Ishikawa (cell line): ENCODE measurements around the gene RAI1.

Experiments
- CEBPB ChIP-seq: IDR thresholded peaks from 2 replicates; pipeline ENCODE4 v1.6.1; 2012
- CREB1 ChIP-seq: IDR thresholded peaks from 2 replicates; pipeline ENCODE4 v1.6.1; 2012; ENCODE audit warnings: low read depth
- EGR1 ChIP-seq: IDR thresholded peaks from 2 replicates; pipeline ENCODE4 v1.6.1; 2012
- EP300 ChIP-seq: IDR thresholded peaks from 2 replicates; pipeline ENCODE4 v1.6.1; 2012; ENCODE audit warnings: borderline replicate concordance
- FOXM1 ChIP-seq: IDR thresholded peaks from 2 replicates; pipeline ENCODE4 v1.6.1; 2012; ENCODE audit warnings: low read depth, borderline replicate concordance
- NFIC ChIP-seq: IDR thresholded peaks from 2 replicates; pipeline ENCODE4 v1.6.1; 2012
- RAD21 ChIP-seq: IDR thresholded peaks from 2 replicates; pipeline ENCODE4 v1.6.1; 2012; ENCODE audit warnings: low read depth
- TAF1 ChIP-seq: IDR thresholded peaks from 2 replicates; pipeline ENCODE4 v1.6.1; 2012; ENCODE audit warnings: low read depth, mild to moderate bottlenecking
- TCF12 ChIP-seq: IDR thresholded peaks from 2 replicates; pipeline ENCODE4 v1.6.1; 2012; ENCODE audit warnings: low read depth
- TEAD4 ChIP-seq: IDR thresholded peaks from 2 replicates; pipeline ENCODE4 v1.6.1; 2012
- YY1 ChIP-seq: IDR thresholded peaks from 2 replicates; pipeline ENCODE4 v1.6.1; 2012; ENCODE audit warnings: low read depth
- ZBTB7A ChIP-seq: IDR thresholded peaks from 2 replicates; pipeline ENCODE4 v1.6.1; 2012; ENCODE audit warnings: low read depth
- TF ChIP-seq, protein P1 (sequence below): IDR thresholded peaks from 2 replicates; pipeline ENCODE4 v1.6.1; 2012
- TF ChIP-seq, protein P2 (sequence below): IDR thresholded peaks from 2 replicates; pipeline ENCODE4 v1.6.1; 2012
- TF ChIP-seq, protein P3 (sequence below): IDR thresholded peaks from 2 replicates; pipeline ENCODE4 v1.6.1; 2012; ENCODE audit warnings: low read depth, mild to moderate bottlenecking

Gene RAI1

GRCh38 chr17:17793378-17794214 lies 112.3 kb downstream of the RAI1 start:
- no peak for TF ChIP-seq EGR1

GRCh38 chr17:17794382-17794781 lies 113.1 kb downstream of the RAI1 start:
- TF ChIP-seq EP300 (no peak), CEBPB (no peak), FOXM1 (no peak), TCF12 (no peak), TAF1 (no peak), EGR1 (no peak), CREB1 (no peak), RAD21 (no peak), TEAD4 (no peak), YY1 (no peak)
- TF ChIP-seq, protein P1, sequence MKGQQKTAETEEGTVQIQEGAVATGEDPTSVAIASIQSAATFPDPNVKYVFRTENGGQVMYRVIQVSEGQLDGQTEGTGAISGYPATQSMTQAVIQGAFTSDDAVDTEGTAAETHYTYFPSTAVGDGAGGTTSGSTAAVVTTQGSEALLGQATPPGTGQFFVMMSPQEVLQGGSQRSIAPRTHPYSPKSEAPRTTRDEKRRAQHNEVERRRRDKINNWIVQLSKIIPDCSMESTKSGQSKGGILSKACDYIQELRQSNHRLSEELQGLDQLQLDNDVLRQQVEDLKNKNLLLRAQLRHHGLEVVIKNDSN = no peak
- TF ChIP-seq, protein P2, sequence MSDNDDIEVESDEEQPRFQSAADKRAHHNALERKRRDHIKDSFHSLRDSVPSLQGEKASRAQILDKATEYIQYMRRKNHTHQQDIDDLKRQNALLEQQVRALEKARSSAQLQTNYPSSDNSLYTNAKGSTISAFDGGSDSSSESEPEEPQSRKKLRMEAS = no peak

DNA sequence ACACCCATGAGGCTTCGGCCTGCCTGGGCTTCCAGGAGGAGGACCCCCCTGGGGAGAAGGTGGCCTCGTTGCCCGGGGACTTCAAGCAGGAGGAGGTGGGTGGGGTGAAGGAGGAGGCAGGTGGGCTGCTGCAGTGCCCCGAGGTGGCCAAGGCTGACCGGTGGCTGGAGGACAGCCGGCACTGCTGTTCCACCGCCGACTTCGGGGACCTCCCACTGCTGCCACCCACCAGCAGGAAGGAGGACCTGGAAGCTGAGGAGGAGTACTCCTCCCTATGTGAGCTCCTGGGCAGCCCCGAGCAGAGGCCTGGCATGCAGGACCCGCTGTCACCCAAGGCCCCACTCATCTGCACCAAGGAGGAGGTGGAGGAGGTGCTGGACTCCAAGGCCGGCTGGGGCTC lies 114.0 kb downstream of the RAI1 start:
- TF ChIP-seq EGR1 (no peak), TEAD4 (no peak), NFIC (no peak), TAF1 (no peak), YY1 (no peak), CREB1 (no peak), TCF12 (no peak), ZBTB7A (no peak), RAD21 (no peak), CEBPB (no peak), EP300 (no peak), FOXM1 (no peak)
- TF ChIP-seq, protein P2 = no peak
- TF ChIP-seq, protein P1 = no peak
- TF ChIP-seq, protein P3, sequence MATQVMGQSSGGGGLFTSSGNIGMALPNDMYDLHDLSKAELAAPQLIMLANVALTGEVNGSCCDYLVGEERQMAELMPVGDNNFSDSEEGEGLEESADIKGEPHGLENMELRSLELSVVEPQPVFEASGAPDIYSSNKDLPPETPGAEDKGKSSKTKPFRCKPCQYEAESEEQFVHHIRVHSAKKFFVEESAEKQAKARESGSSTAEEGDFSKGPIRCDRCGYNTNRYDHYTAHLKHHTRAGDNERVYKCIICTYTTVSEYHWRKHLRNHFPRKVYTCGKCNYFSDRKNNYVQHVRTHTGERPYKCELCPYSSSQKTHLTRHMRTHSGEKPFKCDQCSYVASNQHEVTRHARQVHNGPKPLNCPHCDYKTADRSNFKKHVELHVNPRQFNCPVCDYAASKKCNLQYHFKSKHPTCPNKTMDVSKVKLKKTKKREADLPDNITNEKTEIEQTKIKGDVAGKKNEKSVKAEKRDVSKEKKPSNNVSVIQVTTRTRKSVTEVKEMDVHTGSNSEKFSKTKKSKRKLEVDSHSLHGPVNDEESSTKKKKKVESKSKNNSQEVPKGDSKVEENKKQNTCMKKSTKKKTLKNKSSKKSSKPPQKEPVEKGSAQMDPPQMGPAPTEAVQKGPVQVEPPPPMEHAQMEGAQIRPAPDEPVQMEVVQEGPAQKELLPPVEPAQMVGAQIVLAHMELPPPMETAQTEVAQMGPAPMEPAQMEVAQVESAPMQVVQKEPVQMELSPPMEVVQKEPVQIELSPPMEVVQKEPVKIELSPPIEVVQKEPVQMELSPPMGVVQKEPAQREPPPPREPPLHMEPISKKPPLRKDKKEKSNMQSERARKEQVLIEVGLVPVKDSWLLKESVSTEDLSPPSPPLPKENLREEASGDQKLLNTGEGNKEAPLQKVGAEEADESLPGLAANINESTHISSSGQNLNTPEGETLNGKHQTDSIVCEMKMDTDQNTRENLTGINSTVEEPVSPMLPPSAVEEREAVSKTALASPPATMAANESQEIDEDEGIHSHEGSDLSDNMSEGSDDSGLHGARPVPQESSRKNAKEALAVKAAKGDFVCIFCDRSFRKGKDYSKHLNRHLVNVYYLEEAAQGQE = no peak

GRCh38 chr17:17795946-17796786 lies 114.9 kb downstream of the RAI1 start:
- TF ChIP-seq CREB1 = no peak
- TF ChIP-seq CEBPB = no peak
- TF ChIP-seq, protein P1 = no peak
- no peak for TF ChIP-seq TCF12
- no peak for TF ChIP-seq EP300
- TF ChIP-seq TEAD4 = no peak
- TF ChIP-seq NFIC = no peak
- TF ChIP-seq YY1 = no peak
- TF ChIP-seq EGR1 = no peak
- TF ChIP-seq TAF1 = no peak
- TF ChIP-seq ZBTB7A = no peak
- TF ChIP-seq, protein P3 = no peak
- TF ChIP-seq, protein P2 = no peak
- TF ChIP-seq FOXM1 = no peak
- TF ChIP-seq RAD21 = no peak

- TF ChIP-seq RAD21 = no peak
- TF ChIP-seq, protein P1 = no peak
- TF ChIP-seq EP300 = no peak
Measured at GRCh38 chr17:17796787-17797061, 115.5 kb downstream of the RAI1 start.
